ENCODE results near the gene PREP. TPM values are rescaled to one million over a fixed set of nuclear protein-coding genes. Genes with fewer than 3 reads are reported as not detected.
A peak's percentile ranks its signal among the peaks of the same experiment; 100 is the strongest.
"Not testable (repeated sequence)": the region's sequence is repeated elsewhere in the genome, so short reads cannot be mapped to it uniquely, and the experiment has no call there.

Gene PREP
- total RNA-seq, 1 experiment from 2014 or later = 32.7 TPM

DNA sequence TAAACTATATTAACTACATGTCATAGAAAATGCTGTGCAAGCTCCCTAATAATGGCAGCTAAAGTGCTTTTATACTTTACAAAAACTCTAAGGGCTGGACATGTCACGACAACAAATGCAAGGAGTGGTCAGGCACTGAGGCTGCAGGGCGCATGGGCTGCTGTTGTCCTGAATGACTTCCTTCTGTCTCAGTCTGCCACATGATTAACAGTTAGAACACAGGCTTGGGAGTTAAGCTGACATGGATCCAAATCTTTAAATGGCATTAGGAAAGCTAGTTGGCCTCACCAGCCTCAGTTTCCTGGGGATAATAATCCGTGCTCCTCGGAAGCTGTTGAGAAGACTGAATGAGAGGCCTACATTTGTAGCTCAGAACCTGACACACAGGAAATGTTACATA, 57.4 kb downstream of the PREP start:
- no peak for DNase-seq (ENCODE audit: low read depth)

GRCh38 chr6:105344881-105345370, 58.0 kb downstream of the PREP start:
- DNase-seq (ENCODE audit: low read depth) = no peak

- DNase-seq (ENCODE audit: low read depth) = not testable (repeated sequence)
These were observed 64.4 kb downstream of the PREP start for GRCh38 chr6:105338350-105338983.

DNA sequence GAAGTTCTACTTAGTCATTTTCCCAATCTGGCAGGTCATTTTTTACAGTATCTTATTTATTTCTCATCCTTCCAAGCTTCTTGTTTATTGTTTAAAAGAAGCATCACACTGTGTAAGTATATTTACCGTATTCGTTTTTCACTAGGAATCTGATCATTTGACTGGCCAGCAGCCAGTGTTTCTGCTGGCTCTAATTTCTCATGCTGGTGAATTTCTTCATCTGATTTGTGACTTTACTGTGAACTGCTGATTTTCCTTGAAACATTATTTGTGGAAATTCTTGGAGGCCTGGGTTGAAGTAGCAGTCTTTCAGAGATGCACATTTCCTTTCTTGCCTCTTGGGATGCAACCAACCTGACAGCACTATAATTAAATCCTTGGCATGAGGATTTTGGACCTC, 65.9 kb downstream of the PREP start:
- DNase-seq (ENCODE audit: low read depth) = no peak

DNA sequence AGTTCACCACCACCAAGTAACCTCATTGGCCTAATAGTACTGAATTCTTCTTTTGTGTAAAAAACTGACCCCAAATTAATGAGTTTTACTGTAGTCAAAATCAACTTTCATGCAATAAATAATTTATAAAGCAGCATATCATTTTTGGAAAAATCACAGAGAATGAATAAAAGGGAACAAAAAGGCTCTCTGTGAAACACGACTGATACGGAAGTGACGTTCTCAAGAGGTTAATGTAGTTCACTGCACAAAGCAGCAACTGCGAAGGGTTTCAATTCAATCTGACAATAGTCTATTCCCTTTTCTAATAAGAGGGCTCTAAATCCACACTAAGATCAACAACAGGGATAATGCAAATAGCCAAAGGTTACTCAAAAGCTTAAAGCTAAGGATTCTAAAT, 70.3 kb downstream of the PREP start:
- no peak for DNase-seq (ENCODE audit: low read depth)

- DNase-seq (ENCODE audit: low read depth) = no peak
These were observed 71.0 kb downstream of the PREP start for GRCh38 chr6:105331927-105332326.

DNA sequence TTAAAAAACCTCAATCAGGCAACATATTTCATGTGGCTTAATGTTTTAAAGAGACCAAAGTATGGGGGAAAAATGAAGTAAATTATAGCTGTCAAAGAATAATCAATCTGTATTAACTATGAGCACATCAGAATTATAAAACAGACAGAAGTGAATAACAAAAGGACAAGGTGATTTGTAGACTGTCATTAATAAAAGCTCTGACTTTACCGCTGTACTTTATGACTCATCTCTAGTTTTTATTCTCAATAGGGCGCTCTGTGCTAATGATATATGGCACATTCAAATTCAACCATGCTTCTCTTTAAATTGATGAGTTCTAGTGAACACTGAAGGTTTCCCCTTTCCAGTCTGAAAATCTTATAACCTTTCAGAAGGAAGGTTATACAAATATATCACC, 72.0 kb downstream of the PREP start:
- DNase-seq (ENCODE audit: low read depth) = no peak

DNA sequence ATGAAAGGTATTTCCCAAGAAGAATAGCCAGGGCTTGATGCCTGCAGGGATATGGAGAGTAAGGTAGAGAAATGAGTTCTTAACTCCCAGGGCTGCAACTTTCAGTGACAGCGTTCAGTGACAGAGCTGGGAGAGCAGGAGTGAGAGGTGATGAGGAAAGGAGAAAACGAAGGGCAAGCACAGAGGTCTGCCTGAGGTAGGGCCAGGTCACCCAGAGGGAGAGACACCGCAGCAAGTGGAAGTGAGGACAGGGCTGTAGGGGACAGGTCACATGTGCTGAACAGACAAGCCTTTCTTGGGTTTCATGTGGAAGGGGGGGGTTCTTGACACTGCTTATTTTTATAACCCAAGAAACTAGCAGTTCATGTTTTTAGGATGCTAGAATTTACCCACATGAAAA, 72.5 kb downstream of the PREP start:
- no peak for DNase-seq (ENCODE audit: low read depth)

- DNase-seq (ENCODE audit: low read depth) = peak; percentile 78
These were observed 75.8 kb downstream of the PREP start for GRCh38 chr6:105326833-105327770.

- DNase-seq (ENCODE audit: low read depth) = peak; percentile 93
These were observed 76.7 kb downstream of the PREP start for GRCh38 chr6:105326216-105326615.

DNA sequence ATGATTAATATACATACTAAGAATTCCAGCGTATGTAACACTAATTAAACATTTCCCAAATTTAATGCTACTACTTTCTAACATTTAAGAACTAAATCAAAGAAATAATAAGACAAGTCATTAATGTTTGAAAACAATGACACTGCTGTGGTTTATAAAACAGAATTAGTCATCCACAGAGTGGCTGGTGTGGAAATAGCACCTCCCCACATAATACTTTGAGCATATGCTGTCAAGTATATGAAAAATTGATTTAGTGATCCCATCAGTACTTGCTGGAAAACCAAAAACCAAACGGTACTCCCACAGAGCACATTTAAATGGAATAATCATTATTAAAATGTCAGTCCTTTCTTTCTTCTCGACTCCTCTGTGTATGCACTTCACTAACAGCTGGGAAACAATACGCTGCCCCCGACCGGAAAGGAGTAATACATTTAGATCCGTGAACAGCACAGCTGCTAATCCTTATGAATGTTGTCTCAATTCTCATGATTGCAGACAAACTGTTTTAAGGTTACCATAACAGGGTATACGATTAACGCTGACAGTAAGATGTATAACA, 78.4 kb downstream of the PREP start:
- peak; percentile 61 for DNase-seq (ENCODE audit: low read depth)

DNA sequence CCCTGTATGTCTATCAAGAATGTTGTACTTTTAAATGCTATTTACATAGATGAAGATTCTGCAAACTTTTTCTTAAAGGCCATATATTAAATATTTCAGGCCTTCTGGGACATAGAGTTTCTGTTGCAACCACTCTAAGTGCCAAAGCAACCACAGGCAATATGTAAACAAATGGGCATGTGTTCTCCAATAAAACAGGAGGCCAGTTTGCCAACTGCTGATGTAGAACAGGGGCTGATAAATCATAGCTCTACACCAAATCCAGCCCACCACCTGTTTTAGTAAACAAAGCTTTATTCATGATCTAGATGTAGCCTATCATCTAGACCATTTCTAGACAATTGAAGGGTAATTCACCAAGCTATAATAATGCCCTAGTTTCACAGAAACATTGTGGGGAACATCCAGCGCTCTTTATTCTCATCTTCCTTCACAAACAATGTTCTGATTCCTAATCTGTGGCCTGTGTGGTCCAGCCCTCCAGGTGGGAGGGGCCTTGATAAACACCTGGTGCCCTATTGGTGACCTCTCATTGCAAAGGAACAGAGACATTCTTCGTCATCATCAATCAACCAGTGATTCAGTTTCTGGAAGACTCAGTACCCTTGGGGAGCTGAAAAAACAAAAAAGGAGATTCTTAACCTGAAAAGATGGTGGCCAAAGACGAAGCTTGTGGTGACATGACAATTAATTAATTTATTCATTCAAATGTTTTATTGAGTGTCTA, 80.2 kb downstream of the PREP start:
- DNase-seq (ENCODE audit: low read depth) = peak; percentile 51

DNA sequence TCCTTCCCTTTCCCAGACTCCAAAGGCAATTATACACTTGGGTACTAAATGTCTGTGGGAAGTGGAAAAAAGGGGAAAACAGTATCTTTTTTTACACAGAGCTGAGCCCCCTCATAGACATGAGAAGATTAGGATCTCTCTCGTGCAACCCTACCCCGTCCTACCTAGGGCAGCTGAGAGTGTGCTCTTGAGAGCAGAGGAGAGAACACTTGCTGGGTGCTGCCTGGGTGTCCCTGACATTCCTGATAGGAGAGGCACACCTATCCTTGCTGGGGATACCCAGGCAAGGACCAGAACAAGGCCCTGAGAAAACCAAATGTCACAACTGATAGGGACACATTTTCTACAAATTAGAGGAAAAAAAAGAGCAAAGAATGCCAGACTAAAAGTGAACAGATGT, 81.2 kb downstream of the PREP start:
- no peak for DNase-seq (ENCODE audit: low read depth)

- DNase-seq (ENCODE audit: low read depth) = no peak
These were observed 81.7 kb downstream of the PREP start for GRCh38 chr6:105321207-105321606.

DNA sequence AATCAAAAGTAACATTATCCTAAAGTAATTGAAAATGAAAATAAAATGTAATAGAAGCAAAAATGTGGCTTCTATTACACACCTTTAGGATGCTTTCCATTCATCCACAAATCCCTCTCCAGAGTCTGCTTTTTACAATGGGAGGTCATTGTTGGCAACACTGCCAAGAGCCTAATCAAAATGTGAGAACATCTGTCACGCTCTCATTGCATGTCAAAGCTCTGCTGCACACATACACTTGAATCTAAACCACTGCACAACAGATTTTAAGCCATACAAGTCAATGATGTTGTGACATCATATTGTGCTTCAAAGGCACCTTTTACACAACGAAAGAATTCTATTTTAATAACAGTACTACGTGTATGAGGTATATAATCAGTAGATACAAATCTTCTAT, 82.1 kb downstream of the PREP start:
- DNase-seq (ENCODE audit: low read depth) = no peak

- DNase-seq (ENCODE audit: low read depth) = no peak
These were observed 82.6 kb downstream of the PREP start for GRCh38 chr6:105320271-105320670.

GRCh38 chr6:105319331-105319730, 83.6 kb downstream of the PREP start:
- DNase-seq (ENCODE audit: low read depth) = peak; percentile 54

- peak; percentile 84 for DNase-seq (ENCODE audit: low read depth)
These were observed 84.2 kb downstream of the PREP start for GRCh38 chr6:105318660-105319059.

DNA sequence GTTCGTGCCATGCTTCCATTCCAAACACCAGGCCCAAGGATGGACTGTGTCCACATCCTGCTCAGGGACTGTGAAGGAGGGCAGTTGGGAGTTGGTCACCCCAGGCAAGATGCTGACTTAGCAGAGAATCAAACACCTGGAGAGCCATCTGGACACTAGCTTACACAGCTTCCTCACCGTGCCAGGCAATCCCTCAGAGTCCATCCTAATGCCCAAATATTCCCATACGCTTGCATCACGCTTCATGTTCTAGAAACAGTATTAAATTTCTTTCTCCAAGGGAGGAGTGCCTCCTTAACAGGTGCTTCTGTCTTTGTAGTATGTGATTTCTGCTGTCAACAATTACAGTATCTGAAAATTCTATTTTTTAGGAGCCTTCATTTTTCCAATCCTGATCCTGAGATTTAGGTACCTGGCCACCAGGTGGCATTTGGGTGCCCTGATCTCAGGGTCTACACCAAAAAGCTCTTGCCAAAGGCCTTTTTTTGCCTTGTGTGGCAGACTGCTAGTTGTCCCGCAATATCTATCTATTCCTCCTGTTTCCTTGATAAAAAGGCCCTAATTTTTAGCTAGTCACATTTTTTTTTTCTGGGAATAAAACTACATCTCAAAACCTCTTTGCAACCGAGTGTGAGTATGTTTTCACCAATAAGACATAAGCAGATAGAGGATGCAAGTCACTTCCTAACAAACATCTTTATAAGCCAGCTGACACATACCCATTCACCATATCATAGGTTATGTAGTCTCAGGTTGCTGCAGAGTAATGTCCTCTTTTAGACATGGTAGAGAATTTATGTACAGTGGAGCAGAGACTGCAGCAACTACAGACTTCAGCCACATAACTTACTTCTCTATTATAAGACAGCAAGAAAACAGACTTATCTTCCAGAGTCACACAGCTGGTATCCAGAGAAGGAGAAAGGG, 85.0 kb downstream of the PREP start:
- DNase-seq (ENCODE audit: low read depth) = no peak

- no peak for DNase-seq (ENCODE audit: low read depth)
These were observed 89.7 kb downstream of the PREP start for GRCh38 chr6:105313211-105313610.

- DNase-seq (ENCODE audit: low read depth) = no peak
These were observed 91.9 kb downstream of the PREP start for GRCh38 chr6:105310947-105311346.

Data from LHCN-M2 (cell line).